ENCODE data around the gene DLL1.

Gene DLL1

DNA sequence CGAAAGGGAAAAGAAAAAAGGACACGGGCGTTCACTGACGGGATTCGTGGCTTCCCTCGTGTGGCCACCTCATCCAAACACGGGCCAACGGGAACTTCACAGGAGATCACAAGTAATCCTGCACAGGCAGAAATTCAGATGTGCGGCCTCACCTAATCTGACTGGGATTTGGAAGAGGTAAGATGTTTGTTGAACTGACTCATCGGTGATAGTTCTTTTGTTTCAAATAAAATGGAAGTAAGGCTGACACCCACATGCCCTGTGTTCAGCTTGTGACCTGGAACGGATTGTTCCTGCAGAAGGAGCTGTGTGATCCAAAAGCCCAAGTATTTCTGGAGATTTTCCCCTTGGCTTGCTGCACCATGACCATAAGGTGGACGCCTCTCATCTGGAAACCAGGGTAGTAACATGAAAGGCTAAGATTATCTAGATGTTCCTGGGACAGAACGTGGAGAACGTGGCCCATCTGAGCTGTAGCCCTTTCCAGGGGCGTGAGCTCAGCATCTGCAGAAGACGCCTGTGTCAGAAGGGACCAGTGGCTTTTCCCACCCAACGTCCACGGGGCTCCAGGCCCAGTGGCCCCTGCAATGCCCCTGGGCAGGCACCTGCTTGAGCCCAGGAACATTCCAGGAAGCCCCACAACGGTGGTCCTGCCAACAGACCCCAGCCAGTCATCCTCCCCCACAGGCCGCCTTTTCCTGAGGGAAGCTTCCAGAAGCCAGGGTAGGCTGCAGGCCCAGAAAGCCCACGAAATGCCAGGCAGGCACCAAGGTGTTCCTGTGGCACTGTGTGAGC, 39.7 kb downstream of the DLL1 start:
- Histone ChIP-seq H3K79me1 (ENCODE audit: low read length) (no peaks in the 10 kb centered on the region), H3K14ac (ENCODE audit: low read length) (no peak overlapping the region), H4K12ac (ENCODE audit: low read depth, low read length) (no peak overlapping the region), H2BK5ac (ENCODE audit: low read depth, low read length, poor library complexity) (no peak overlapping the region), H3K4me3 (ENCODE audit: low read depth, low read length) (no peak overlapping the region), H3K27me3 (ENCODE audit: insufficient read depth, low read length) (no peaks in the 10 kb centered on the region), H3K27ac (ENCODE audit: low read depth, low read length) (no peak overlapping the region), H2AK5ac (ENCODE audit: low read length) (no peak overlapping the region), H2BK12ac (ENCODE audit: low read length) (no peak overlapping the region), H3K4me1 (ENCODE audit: control insufficient read depth in 1 of 2, insufficient read depth in 2 of 2, low read length in 2 of 2) (peaks cover 0 to 2% of the 10 kb centered on the region in 2 experiments), H4K8ac (ENCODE audit: low read depth, low read length) (no peak overlapping the region), H3K4ac (ENCODE audit: low read depth, low read length) (no peak overlapping the region), H3K4me2 (ENCODE audit: low read length) (no peak overlapping the region), H3K23ac (ENCODE audit: low read length) (no peak overlapping the region), H2BK120ac (ENCODE audit: insufficient read depth, low read length, poor library complexity) (no peak overlapping the region), H3K79me2 (ENCODE audit: control insufficient read depth, insufficient read depth, low read length, poor library complexity) (no peaks in the 10 kb centered on the region), H3K9ac (ENCODE audit: low read length) (no peak overlapping the region), H2AFZ (ENCODE audit: insufficient read depth, low read length, poor library complexity) (no peak overlapping the region), H3K18ac (ENCODE audit: low read length) (no peak overlapping the region), H3K36me3 (ENCODE audit: control insufficient read depth in 1 of 2, insufficient read depth in 2 of 2, low read length in 2 of 2) (no peaks in the 10 kb centered on the region), H4K91ac (ENCODE audit: low read depth, low read length) (no peak overlapping the region), H3K9me3 (ENCODE audit: insufficient read depth, low read depth, low read length) (no peaks in the 10 kb centered on the region)
- WGBS (ENCODE audit: extremely low coverage, insufficient coverage, insufficient read length), result no CpG with 5 or more reads among the region's 21 CpGs
- DNase-seq, result no peak

DNA sequence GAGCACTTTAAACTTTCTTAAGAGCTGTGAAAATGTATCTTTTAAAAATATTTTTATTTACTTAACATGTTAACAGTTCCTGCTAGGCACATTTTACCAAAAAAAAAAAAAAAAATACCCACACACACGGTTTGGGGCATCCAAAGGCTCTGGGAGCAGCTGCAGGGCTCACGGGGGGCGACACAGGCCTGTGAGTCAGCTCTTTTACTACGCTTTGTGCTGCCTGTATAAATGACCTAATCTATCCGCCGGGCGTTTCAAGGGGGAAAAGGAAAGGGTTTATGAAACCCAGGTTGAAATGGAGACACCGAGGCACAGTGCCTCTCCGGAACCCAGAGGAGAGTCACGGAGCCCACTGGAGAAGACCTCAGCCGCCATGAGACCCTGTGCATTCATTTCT, 40.4 kb downstream of the DLL1 start:
- Histone ChIP-seq H3K9me3 (ENCODE audit: insufficient read depth, low read depth, low read length) (no peaks in the 10 kb centered on the region), H4K91ac (ENCODE audit: low read depth, low read length) (no peak overlapping the region), H2BK5ac (ENCODE audit: low read depth, low read length, poor library complexity) (no peak overlapping the region), H4K12ac (ENCODE audit: low read depth, low read length) (no peak overlapping the region), H3K14ac (ENCODE audit: low read length) (no peak overlapping the region), H2AFZ (ENCODE audit: insufficient read depth, low read length, poor library complexity) (no peak overlapping the region), H3K79me2 (ENCODE audit: control insufficient read depth, insufficient read depth, low read length, poor library complexity) (no peaks in the 10 kb centered on the region), H3K4me3 (ENCODE audit: low read depth, low read length) (no peak overlapping the region), H3K36me3 (ENCODE audit: control insufficient read depth in 1 of 2, insufficient read depth in 2 of 2, low read length in 2 of 2) (no peaks in the 10 kb centered on the region), H3K23ac (ENCODE audit: low read length) (no peak overlapping the region), H3K79me1 (ENCODE audit: low read length) (no peaks in the 10 kb centered on the region), H3K27me3 (ENCODE audit: insufficient read depth, low read length) (no peaks in the 10 kb centered on the region), H2BK120ac (ENCODE audit: insufficient read depth, low read length, poor library complexity) (no peak overlapping the region), H3K27ac (ENCODE audit: low read depth, low read length) (no peak overlapping the region), H3K4ac (ENCODE audit: low read depth, low read length) (no peak overlapping the region), H3K4me2 (ENCODE audit: low read length) (no peak overlapping the region), H3K18ac (ENCODE audit: low read length) (no peak overlapping the region), H3K4me1 (ENCODE audit: control insufficient read depth in 1 of 2, insufficient read depth in 2 of 2, low read length in 2 of 2) (peaks cover 0 to 2% of the 10 kb centered on the region in 2 experiments), H2AK5ac (ENCODE audit: low read length) (no peak overlapping the region), H2BK12ac (ENCODE audit: low read length) (no peak overlapping the region), H4K8ac (ENCODE audit: low read depth, low read length) (no peak overlapping the region), H3K9ac (ENCODE audit: low read length) (no peak overlapping the region)
- no peak for DNase-seq
- WGBS (ENCODE audit: extremely low coverage, insufficient coverage, insufficient read length), result no CpG with 5 or more reads among the region's 11 CpGs

DNA sequence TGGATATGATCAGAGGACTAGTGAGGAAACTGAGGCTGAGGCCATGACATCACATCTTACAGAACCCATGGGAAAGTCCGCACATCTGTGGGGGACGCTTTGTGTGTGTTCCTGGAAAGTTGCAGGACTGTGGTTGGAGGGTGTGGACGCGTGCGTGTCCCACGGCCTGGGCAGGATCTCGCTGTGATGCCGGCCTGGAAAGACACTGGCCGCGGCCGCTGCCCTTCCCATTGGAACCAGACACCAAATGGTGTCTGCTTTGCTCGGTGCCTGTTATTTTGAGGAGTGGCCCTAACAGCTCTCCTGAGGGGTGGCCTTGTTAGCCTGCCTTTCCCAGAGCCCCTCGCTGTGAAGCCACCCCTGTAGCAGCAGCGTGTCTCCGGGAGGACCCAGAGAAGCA, 41.1 kb downstream of the DLL1 start:
- H3K79me1 ChIP-seq (ENCODE audit: low read length), result no peaks in the 10 kb centered on the region
- no peak overlapping the region for H4K8ac ChIP-seq (ENCODE audit: low read depth, low read length)
- no peak overlapping the region for H2BK12ac ChIP-seq (ENCODE audit: low read length)
- no peak overlapping the region for H4K91ac ChIP-seq (ENCODE audit: low read depth, low read length)
- H3K27me3 ChIP-seq (ENCODE audit: insufficient read depth, low read length), result no peaks in the 10 kb centered on the region
- H3K79me2 ChIP-seq (ENCODE audit: control insufficient read depth, insufficient read depth, low read length, poor library complexity), result no peaks in the 10 kb centered on the region
- no peak overlapping the region for H3K18ac ChIP-seq (ENCODE audit: low read length)
- no peak overlapping the region for H3K4me3 ChIP-seq (ENCODE audit: low read depth, low read length)
- H3K14ac ChIP-seq (ENCODE audit: low read length), result no peak overlapping the region
- H2AFZ ChIP-seq (ENCODE audit: insufficient read depth, low read length, poor library complexity), result no peak overlapping the region
- no CpG with 5 or more reads among the region's 15 CpGs for WGBS (ENCODE audit: extremely low coverage, insufficient coverage, insufficient read length)
- H3K4ac ChIP-seq (ENCODE audit: low read depth, low read length), result no peak overlapping the region
- no peak overlapping the region for H4K12ac ChIP-seq (ENCODE audit: low read depth, low read length)
- H3K9me3 ChIP-seq (ENCODE audit: insufficient read depth, low read depth, low read length), result peaks cover under 1% of the 10 kb centered on the region
- H2AK5ac ChIP-seq (ENCODE audit: low read length), result no peak overlapping the region
- no peak overlapping the region for H3K23ac ChIP-seq (ENCODE audit: low read length)
- H2BK120ac ChIP-seq (ENCODE audit: insufficient read depth, low read length, poor library complexity), result no peak overlapping the region
- H3K27ac ChIP-seq (ENCODE audit: low read depth, low read length), result no peak overlapping the region
- peaks cover 0 to 2% of the 10 kb centered on the region in 2 experiments for H3K4me1 ChIP-seq (ENCODE audit: control insufficient read depth in 1 of 2, insufficient read depth in 2 of 2, low read length in 2 of 2)
- H3K36me3 ChIP-seq (ENCODE audit: control insufficient read depth in 1 of 2, insufficient read depth in 2 of 2, low read length in 2 of 2), result no peaks in the 10 kb centered on the region
- no peak for DNase-seq
- H3K4me2 ChIP-seq (ENCODE audit: low read length), result no peak overlapping the region
- no peak overlapping the region for H2BK5ac ChIP-seq (ENCODE audit: low read depth, low read length, poor library complexity)
- no peak overlapping the region for H3K9ac ChIP-seq (ENCODE audit: low read length)

DNA sequence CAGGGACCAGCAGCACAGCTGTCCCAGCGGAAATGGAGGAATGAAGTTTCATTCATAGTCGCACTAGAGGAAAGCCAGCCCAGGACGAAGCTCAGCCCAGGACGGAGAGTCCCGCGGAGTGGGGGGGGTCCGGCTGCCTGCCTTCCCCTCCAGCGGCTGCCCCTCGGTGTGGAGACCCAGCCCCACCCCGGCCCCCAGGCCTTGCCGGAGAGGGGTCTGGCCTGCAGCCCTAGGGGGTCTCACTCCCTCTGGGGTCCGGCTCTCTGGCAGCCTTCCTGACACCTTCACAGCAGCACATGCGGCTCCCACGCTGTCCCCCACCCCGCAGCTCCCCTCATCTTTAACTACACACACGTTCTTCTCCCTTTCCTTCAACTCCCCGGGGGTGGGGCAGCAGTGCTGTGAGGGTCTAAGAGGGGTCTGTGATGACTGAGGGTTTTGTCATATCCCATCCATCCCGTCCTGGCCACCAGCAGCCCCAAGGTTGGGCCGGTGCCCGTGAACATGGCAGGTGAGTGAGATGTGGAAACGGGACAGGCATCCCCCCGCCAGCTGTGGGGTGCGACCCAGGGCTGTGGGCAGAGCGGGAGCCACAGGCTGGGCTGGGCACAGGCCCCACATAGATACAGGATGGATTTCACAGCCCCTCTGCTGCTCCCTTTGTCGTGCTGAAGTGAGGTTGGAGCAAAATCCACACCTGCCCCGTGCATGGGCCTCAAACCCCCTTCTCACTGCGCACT, 41.8 kb downstream of the DLL1 start:
- no peak overlapping the region for H3K4me3 ChIP-seq (ENCODE audit: low read depth, low read length)
- H3K4me1 ChIP-seq (ENCODE audit: control insufficient read depth in 1 of 2, insufficient read depth in 2 of 2, low read length in 2 of 2), result peaks cover 0 to 2% of the 10 kb centered on the region in 2 experiments
- peaks cover 1% of the 10 kb centered on the region for H3K9me3 ChIP-seq (ENCODE audit: insufficient read depth, low read depth, low read length)
- no peak overlapping the region for H2BK5ac ChIP-seq (ENCODE audit: low read depth, low read length, poor library complexity)
- H3K79me2 ChIP-seq (ENCODE audit: control insufficient read depth, insufficient read depth, low read length, poor library complexity), result no peaks in the 10 kb centered on the region
- WGBS (ENCODE audit: extremely low coverage, insufficient coverage, insufficient read length), result no CpG with 5 or more reads among the region's 27 CpGs
- H2AFZ ChIP-seq (ENCODE audit: insufficient read depth, low read length, poor library complexity), result no peak overlapping the region
- H3K9ac ChIP-seq (ENCODE audit: low read length), result no peak overlapping the region
- H3K27me3 ChIP-seq (ENCODE audit: insufficient read depth, low read length), result no peaks in the 10 kb centered on the region
- no peak overlapping the region for H3K27ac ChIP-seq (ENCODE audit: low read depth, low read length)
- H3K36me3 ChIP-seq (ENCODE audit: control insufficient read depth in 1 of 2, insufficient read depth in 2 of 2, low read length in 2 of 2), result no peaks in the 10 kb centered on the region
- H2BK12ac ChIP-seq (ENCODE audit: low read length), result no peak overlapping the region
- H4K8ac ChIP-seq (ENCODE audit: low read depth, low read length), result no peak overlapping the region
- no peak overlapping the region for H2BK120ac ChIP-seq (ENCODE audit: insufficient read depth, low read length, poor library complexity)
- peak overlapping the region; percentile 12 for H2AK5ac ChIP-seq (ENCODE audit: low read length)
- no peak overlapping the region for H3K4me2 ChIP-seq (ENCODE audit: low read length)
- no peaks in the 10 kb centered on the region for H3K79me1 ChIP-seq (ENCODE audit: low read length)
- H4K91ac ChIP-seq (ENCODE audit: low read depth, low read length), result no peak overlapping the region
- H4K12ac ChIP-seq (ENCODE audit: low read depth, low read length), result no peak overlapping the region
- no peak overlapping the region for H3K18ac ChIP-seq (ENCODE audit: low read length)
- H3K14ac ChIP-seq (ENCODE audit: low read length), result no peak overlapping the region
- H3K4ac ChIP-seq (ENCODE audit: low read depth, low read length), result no peak overlapping the region
- no peak overlapping the region for H3K23ac ChIP-seq (ENCODE audit: low read length)
- no peak for DNase-seq
